ENCODE data around the gene CCL19. TPM values are rescaled to one million over a fixed set of nuclear protein-coding genes. Genes with fewer than 3 reads are reported as not detected.
A peak's percentile ranks its signal among the peaks of the same experiment; 100 is the strongest.

Gene CCL19
- total RNA-seq, 1 donor from 2014 or later, result not detected

DNA sequence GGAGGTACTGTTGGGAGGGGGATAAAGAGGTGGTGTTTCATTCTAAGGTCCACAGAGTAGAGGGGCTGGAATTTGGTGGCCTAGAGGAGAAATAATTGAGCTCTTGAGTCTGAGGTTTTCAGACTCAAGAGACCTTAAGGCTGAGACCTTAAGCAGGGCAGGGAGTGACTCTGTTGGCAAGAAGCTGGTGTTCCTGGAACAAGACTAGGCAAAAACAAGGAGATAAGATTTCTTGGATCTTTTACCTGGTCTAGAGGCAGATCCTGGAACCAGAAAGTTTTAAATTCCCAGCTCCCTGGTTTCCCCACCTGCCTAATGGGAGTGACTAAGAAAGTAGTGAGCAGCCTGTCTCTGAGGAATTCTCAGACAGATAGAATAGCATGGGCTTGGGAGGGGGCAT is 22.9 kb upstream of the CCL19 start:
- Mint-ChIP-seq H3K9me3 (no peaks in the 10 kb centered on the region), H3K4me1 (ENCODE audit: unreplicated experiment) (no peaks in the 10 kb centered on the region), H3K27ac (no peak overlapping the region), H3K27me3 (peaks cover 15% of the 10 kb centered on the region), H3K36me3 (no peaks in the 10 kb centered on the region), H3K4me3 (no peak overlapping the region)
- TF ChIP-seq, protein P1, sequence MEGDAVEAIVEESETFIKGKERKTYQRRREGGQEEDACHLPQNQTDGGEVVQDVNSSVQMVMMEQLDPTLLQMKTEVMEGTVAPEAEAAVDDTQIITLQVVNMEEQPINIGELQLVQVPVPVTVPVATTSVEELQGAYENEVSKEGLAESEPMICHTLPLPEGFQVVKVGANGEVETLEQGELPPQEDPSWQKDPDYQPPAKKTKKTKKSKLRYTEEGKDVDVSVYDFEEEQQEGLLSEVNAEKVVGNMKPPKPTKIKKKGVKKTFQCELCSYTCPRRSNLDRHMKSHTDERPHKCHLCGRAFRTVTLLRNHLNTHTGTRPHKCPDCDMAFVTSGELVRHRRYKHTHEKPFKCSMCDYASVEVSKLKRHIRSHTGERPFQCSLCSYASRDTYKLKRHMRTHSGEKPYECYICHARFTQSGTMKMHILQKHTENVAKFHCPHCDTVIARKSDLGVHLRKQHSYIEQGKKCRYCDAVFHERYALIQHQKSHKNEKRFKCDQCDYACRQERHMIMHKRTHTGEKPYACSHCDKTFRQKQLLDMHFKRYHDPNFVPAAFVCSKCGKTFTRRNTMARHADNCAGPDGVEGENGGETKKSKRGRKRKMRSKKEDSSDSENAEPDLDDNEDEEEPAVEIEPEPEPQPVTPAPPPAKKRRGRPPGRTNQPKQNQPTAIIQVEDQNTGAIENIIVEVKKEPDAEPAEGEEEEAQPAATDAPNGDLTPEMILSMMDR (conservative IDR thresholded peaks at IDR 0.05), result no peak
- no peak for DNase-seq (ENCODE audit: extremely low spot score, unreplicated experiment)

DNA sequence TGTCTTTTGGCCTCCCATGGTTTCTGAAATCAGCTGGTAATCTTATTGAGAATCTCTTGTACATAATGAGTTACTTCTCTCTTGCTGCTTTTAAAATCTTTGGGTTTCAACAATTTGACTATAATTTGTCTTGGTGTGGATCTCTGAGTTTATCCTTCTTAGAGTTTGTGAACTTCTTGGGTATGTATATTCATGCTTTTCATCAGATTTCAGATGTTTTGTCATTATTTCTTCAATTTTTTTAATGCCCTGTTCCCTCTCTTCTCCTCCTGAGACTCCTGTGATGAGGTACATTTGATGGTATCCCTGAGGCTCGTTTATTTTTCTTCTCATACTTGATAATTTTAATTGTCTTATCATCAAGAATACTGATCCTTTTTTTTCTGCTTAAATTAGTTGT is 21.1 kb upstream of the CCL19 start:
- Mint-ChIP-seq H3K9me3 (no peaks in the 10 kb centered on the region), H3K4me3 (no peak overlapping the region), H3K36me3 (no peaks in the 10 kb centered on the region), H3K4me1 (ENCODE audit: unreplicated experiment) (no peaks in the 10 kb centered on the region), H3K27ac (no peak overlapping the region), H3K27me3 (peaks cover 13% of the 10 kb centered on the region)
- no peak for DNase-seq (ENCODE audit: extremely low spot score, unreplicated experiment)
- TF ChIP-seq, protein P1 (conservative IDR thresholded peaks at IDR 0.05), result no peak

DNA sequence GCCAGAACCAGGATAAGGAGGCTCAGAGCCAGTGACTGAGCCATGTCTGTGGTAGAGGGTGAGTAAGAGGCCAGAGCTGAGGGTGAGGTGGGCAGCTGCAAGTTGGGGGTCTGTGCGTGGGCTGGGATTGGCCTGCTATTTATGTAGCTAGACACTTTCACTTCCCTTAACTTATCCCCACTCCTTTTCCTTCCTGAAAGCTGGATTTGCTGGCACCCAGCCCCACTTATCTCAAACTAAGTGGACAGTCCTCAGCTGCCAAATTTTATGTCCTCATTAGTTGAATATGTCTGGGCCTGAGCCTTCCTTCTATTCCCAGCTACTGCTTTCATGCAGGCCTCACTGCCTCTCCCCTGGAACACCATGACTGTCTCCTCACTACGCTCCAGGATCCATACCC is 18.9 kb upstream of the CCL19 start, which contains the start of gene CCL21:
Gene CCL21, minus strand, starts transcription at position 114 of the 400 bp plus-strand sequence. Its CDS starts 70 bp downstream, at position 44.
- H3K4me1 Mint-ChIP-seq (ENCODE audit: unreplicated experiment), result no peaks in the 10 kb centered on the region
- no peak within 1 kb of the TSS for H3K27ac Mint-ChIP-seq
- no peaks in the 10 kb centered on the region for H3K36me3 Mint-ChIP-seq
- no peak for DNase-seq (ENCODE audit: extremely low spot score, unreplicated experiment)
- H3K9me3 Mint-ChIP-seq, result no peaks in the 10 kb centered on the region
- TF ChIP-seq, protein P1 (conservative IDR thresholded peaks at IDR 0.05), result no peak
- H3K27me3 Mint-ChIP-seq, result peaks cover 12% of the 10 kb centered on the region
- H3K4me3 Mint-ChIP-seq, result no peak within 1 kb of the TSS

DNA sequence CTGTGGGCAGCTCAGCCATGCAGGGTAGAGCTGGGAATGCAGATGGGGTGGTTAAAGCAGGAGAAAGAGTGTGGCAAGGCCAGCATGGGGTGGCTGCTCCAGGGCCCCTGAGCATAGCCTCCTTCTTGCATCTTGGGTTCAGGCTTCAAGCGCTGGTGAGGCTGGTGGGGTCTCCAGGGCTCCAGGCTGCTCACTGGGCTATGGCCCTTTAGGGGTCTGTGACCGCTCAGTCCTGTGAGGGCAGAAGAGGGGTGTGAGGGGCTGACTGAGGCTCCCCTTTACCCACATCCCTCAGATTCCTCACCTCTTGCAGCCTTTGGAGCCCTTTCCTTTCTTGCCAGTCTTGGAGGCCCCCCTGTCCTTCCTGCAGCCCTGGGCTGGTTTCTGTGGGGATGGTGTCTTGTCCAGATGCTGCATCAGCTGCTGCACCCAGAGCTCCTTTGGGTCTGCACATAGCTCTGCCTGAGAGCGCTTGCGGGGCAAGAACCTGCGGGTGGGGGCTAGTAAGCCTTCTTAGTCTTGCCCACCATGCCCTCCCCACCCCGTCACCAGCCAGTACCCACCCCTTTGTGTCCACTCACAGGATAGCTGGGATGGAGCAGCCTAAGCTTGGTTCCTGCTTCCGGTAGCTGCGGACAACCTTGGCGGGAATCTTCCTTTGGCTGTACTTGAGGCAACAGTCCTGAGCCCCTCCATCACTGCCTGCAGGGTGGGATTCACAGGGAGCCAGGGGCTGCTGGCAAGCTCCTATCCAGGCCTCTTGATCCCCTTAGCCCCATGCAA is 18.3 kb upstream of the CCL19 start:
- H3K27me3 Mint-ChIP-seq, result peaks cover 12% of the 10 kb centered on the region
- H3K36me3 Mint-ChIP-seq, result no peaks in the 10 kb centered on the region
- TF ChIP-seq, protein P1 (conservative IDR thresholded peaks at IDR 0.05), result no peak
- no peaks in the 10 kb centered on the region for H3K4me1 Mint-ChIP-seq (ENCODE audit: unreplicated experiment)
- H3K9me3 Mint-ChIP-seq, result no peaks in the 10 kb centered on the region
- no peak overlapping the region for H3K4me3 Mint-ChIP-seq
- no peak overlapping the region for H3K27ac Mint-ChIP-seq
- DNase-seq (ENCODE audit: extremely low spot score, unreplicated experiment), result no peak

DNA sequence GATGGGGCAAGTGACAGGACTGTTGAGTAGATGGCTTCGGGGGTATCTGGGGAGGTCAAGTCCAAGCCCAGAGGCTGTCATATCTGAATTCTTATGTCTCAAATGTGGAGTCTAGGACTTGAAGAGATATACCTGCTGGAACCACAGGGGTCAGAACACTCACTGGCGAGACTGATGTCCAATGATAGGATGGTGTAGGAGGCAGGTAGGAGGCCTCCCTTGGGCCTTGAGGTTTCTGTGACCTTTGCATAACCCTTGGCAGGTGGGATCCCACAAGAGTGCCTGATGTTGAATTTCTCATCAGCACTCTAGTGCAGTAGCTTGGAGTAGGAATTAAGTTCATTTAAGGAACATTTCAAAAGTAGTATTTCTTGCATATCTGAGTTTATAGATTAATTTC is 16.1 kb upstream of the CCL19 start:
- Mint-ChIP-seq H3K27me3 (peaks cover 4% of the 10 kb centered on the region), H3K4me3 (no peak overlapping the region), H3K27ac (peak overlapping the region; percentile 85), H3K9me3 (no peaks in the 10 kb centered on the region), H3K4me1 (ENCODE audit: unreplicated experiment) (peaks cover 1% of the 10 kb centered on the region), H3K36me3 (no peaks in the 10 kb centered on the region)
- DNase-seq (ENCODE audit: extremely low spot score, unreplicated experiment), result no peak
- TF ChIP-seq, protein P1 (conservative IDR thresholded peaks at IDR 0.05), result no peak

All from type B pancreatic cell (in vitro differentiated cells).